Loucy (cell line): ENCODE data around the gene RB1.
A peak's percentile ranks its signal among the peaks of the same experiment; 100 is the strongest.

Source experiments
- H2AFZ ChIP-seq: fragments of 200-600 bp; sonication (generic); 2 replicates; pipeline ENCODE4 v1.6.0; 2016; ENCODE audit warnings: antibody characterized with exemption, mild to moderate bottlenecking, low read length, moderate library complexity
- H3F3A ChIP-seq: fragments of 200-600 bp; 2 replicates; pipeline ENCODE4 v1.6.0; 2016; ENCODE audit warnings: antibody characterized with exemption, low read depth, mild to moderate bottlenecking
- H3K27me3 ChIP-seq: fragments of 200-600 bp; sonication (generic); 2 replicates; pipeline ENCODE4 v1.6.1; 2014; ENCODE audit warnings: low read length, mild to moderate bottlenecking; ENCODE audit not compliant: insufficient read depth, poor library complexity, severe bottlenecking
- H3K36me3 ChIP-seq: fragments of 200-600 bp; sonication (generic); 2 replicates; pipeline ENCODE4 v1.6.1; 2016; ENCODE audit warnings: low read length; ENCODE audit not compliant: insufficient read depth
- H3K4me1 ChIP-seq: fragments of 200-600 bp; sonication (generic); 2 replicates; pipeline ENCODE4 v1.5.1; 2014; ENCODE audit warnings: low read length, mild to moderate bottlenecking; ENCODE audit not compliant: insufficient read depth, poor library complexity, severe bottlenecking
- H3K4me2 ChIP-seq: fragments of 200-600 bp; sonication (generic); 2 replicates; pipeline ENCODE4 v1.6.0; 2014; ENCODE audit warnings: antibody characterized with exemption, low read length, low read depth, mild to moderate bottlenecking; ENCODE audit not compliant: poor library complexity, severe bottlenecking
- H3K4me3 ChIP-seq: fragments of 200-600 bp; sonication (generic); 2 replicates; pipeline ENCODE4 v1.5.1; 2014; ENCODE audit warnings: low read length, mild to moderate bottlenecking, mixed read lengths; ENCODE audit not compliant: poor library complexity, severe bottlenecking
- H3K79me2 ChIP-seq: fragments of 200-600 bp; sonication (generic); 2 replicates; pipeline ENCODE4 v1.6.1; 2014; ENCODE audit warnings: low read length; ENCODE audit not compliant: insufficient read depth
- H3K9ac ChIP-seq: fragments of 200-600 bp; sonication (generic); 2 replicates; pipeline ENCODE4 v1.6.0; 2014; ENCODE audit warnings: mild to moderate bottlenecking, low read depth, low read length, moderate library complexity; ENCODE audit not compliant: poor library complexity, severe bottlenecking
- H3K9me2 ChIP-seq: fragments of 200-600 bp; sonication (generic); replicated peaks from 2 replicates; pipeline ENCODE4 v1.6.1; 2016; ENCODE audit warnings: low read depth, low read length, mixed read lengths
- H3K9me3 ChIP-seq: fragments of 200-600 bp; sonication (generic); 2 replicates; pipeline ENCODE4 v1.6.1; 2014; ENCODE audit warnings: mild to moderate bottlenecking, antibody characterized with exemption, low read length, low read depth; ENCODE audit not compliant: insufficient read depth
- H4K20me1 ChIP-seq: fragments of 200-600 bp; sonication (generic); 2 replicates; pipeline ENCODE4 v1.6.0; 2014; ENCODE audit warnings: antibody characterized with exemption, low read length, mild to moderate bottlenecking; ENCODE audit not compliant: insufficient read depth, poor library complexity, severe bottlenecking
- CTCF ChIP-seq: fragments of 200-600 bp; sonication (generic); conservative IDR thresholded peaks from 2 replicates; pipeline ENCODE4 v1.5.1; 2014; ENCODE audit warnings: mild to moderate bottlenecking, antibody characterized with exemption, low read length
- EZH2phosphoT487 ChIP-seq: fragments of 200-600 bp; IDR thresholded peaks from 2 replicates; pipeline ENCODE4 v1.6.1; 2018; ENCODE audit warnings: antibody characterized with exemption, mild to moderate bottlenecking, moderate library complexity, borderline replicate concordance

Gene RB1

DNA sequence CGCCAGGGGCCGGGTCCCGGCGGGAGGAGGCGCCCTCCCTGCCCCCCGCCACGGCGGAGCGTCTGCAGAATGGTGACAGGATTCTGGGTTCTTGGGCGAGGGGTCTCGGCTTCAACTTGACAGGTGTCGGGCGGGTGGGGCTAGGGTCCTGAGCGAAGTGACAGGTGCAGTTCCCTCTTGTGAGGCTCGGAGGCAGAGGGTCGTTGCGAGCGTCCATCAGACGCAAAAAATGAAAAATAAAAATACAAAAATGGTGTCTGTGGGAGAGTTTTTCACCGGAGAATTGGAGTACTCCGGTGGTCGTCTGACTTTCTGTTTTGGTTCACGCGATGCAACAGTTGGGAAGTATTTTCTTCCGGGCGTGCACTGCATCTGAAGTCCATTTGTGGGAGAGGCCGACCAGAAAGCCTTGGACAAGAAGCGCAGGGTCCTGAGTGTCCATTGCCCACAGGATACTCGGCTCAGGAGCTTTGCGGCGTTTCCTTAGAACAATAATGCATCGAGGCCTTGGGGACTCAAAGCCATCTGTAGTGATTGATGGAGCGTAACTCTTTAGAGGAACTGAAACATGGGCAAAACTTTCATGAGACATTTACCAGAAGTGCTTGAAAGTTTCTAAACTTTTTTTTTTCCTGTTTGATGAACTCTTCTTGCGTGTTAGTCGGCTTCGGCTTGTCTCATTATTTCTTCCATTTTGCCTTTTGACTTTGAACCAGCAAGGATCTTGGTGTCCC is 759 bp downstream of the RB1 start:
- Histone ChIP-seq H4K20me1 (peaks cover 37% of the 10 kb centered on the region), H2AFZ (peak overlapping the region; percentile 82), H3K9ac (peak overlapping the region; percentile 94), H3K4me2 (peak overlapping the region; percentile 81), H3K9me3 (no peaks in the 10 kb centered on the region), H3K36me3 (peaks cover 3% of the 10 kb centered on the region; the same call in 1 of the 2 replicates), H3K4me1 (peaks cover 41% of the 10 kb centered on the region), H3K9me2 (no peaks in the 10 kb centered on the region), H3K4me3 (peak overlapping the region; percentile 93), H3F3A (no peaks in the 10 kb centered on the region), H3K79me2 (peaks cover 71% of the 10 kb centered on the region), H3K27me3 (no peaks in the 10 kb centered on the region)
- TF ChIP-seq CTCF (no peak), EZH2phosphoT487 (no peak)

- H3K9ac ChIP-seq: no peak overlapping the region
- H3K9me2 ChIP-seq: no peaks in the 10 kb centered on the region
- peak overlapping the region; percentile 93 for H3K4me3 ChIP-seq
- H3F3A ChIP-seq: no peaks in the 10 kb centered on the region
- peaks cover 46% of the 10 kb centered on the region for H3K4me1 ChIP-seq
- peaks cover 98% of the 10 kb centered on the region for H3K79me2 ChIP-seq
- TF ChIP-seq CTCF (no peak), EZH2phosphoT487 (no peak)
- no peaks in the 10 kb centered on the region for H3K27me3 ChIP-seq
- H3K9me3 ChIP-seq: no peaks in the 10 kb centered on the region
- H3K4me2 ChIP-seq: peak overlapping the region; percentile 81
- no peak overlapping the region for H2AFZ ChIP-seq
- H3K36me3 ChIP-seq: peaks cover 8% of the 10 kb centered on the region; the same call in 1 of the 2 replicates
- peaks cover 66% of the 10 kb centered on the region for H4K20me1 ChIP-seq
Observed at GRCh38 chr13:48311223-48311622, 7.7 kb downstream of the RB1 start.

- no peak for TF ChIP-seq CTCF
- no peak for TF ChIP-seq EZH2phosphoT487
- Histone ChIP-seq H3K9me2 (no peaks in the 10 kb centered on the region), H3K4me2 (peak overlapping the region; percentile 80), H4K20me1 (peaks cover 31% of the 10 kb centered on the region), H3K27me3 (no peaks in the 10 kb centered on the region), H3K4me3 (peak overlapping the region; percentile 80), H2AFZ (no peak overlapping the region), H3F3A (no peaks in the 10 kb centered on the region), H3K9ac (peak overlapping the region; percentile 92), H3K79me2 (peaks cover 98% of the 10 kb centered on the region), H3K36me3 (0 out of 2 replicates have a peak, but pooled peaks cover 8% of the 10 kb centered on the region), H3K9me3 (no peaks in the 10 kb centered on the region), H3K4me1 (peaks cover 17% of the 10 kb centered on the region)
Observed at GRCh38 chr13:48315969-48316650, 12.6 kb downstream of the RB1 start.
